HepG2 (cell line): ENCODE measurements around the gene TBCD. TPM values are rescaled to one million over a fixed set of nuclear protein-coding genes. Genes with fewer than 3 reads are reported as not detected.
A peak's percentile ranks its signal among the peaks of the same experiment; 100 is the strongest.

ENCODE experiments used
- ATAC-seq: fragments of 200-7000 bp; cut with Tn5 transposase; 3 replicates; pipeline ENCODE4 v1.9.1; 2020; ENCODE audit warnings: mild to moderate bottlenecking, moderate library complexity
- BruUV-seq: library from RNA; stranded (reverse); fragments of 400-500 nt; replicated peaks from 2 replicates; lab custom pipeline; 2021; lab: Mats Ljungman, UMichigan
- CTCF ChIA-PET: fragments of 300-600 bp; formaldehyde crosslinking; extraction: SDS; loops from one replicate; lab custom pipeline; 2021; ENCODE audit warnings: low total read pairs, inconsistent platforms, low intra/inter-chr PET ratio; lab: Yijun Ruan, JAX
- POLR2A ChIA-PET: fragments of 350-600 bp; sonication (Branson Sonifier 250); formaldehyde crosslinking; loops from one replicate; lab custom pipeline; 2020; ENCODE audit warnings: antibody characterized with exemption, inconsistent platforms; lab: Yijun Ruan, JAX
- DNase-seq: peaks from one replicate; pipeline ENCODE4 v3.0.0-alpha.2; 2015; ENCODE audit warnings: low spot score
- FAIRE-seq: peaks from 3 replicates; lab custom pipeline; 2011; peaks lifted over from hg19 to GRCh38; lab: Jason Lieb, UNC
- H2AFZ ChIP-seq: one replicate; pipeline ENCODE4 v1.6.1; 2011; ENCODE audit warnings: low read length, inconsistent platforms
- H3K27ac ChIP-seq: fragments of 300-600 bp; 3 replicates; pipeline ENCODE4 v1.8.0; 2011; ENCODE audit warnings: mixed run types, mild to moderate bottlenecking, mixed read lengths, low read length, inconsistent platforms; ENCODE audit not compliant: insufficient read depth; ENCODE audit errors: extremely low read length
- H3K27me3 ChIP-seq, 2 experiments: fragments of 200-600 bp in 1 of 2; 2 replicates in 1 of 2; 3 replicates in 1 of 2; pipeline versions ENCODE4 v1.6.0 to v1.8.0; 2011; ENCODE audit warnings: low read length in 2 of 2, mild to moderate bottlenecking in 2 of 2, moderate library complexity in 2 of 2, inconsistent platforms in 1 of 2; ENCODE audit not compliant: insufficient read depth in 2 of 2, control insufficient read depth in 1 of 2
- H3K36me3 ChIP-seq, 2 experiments: fragments of 200-600 bp in 1 of 2; replicated peaks in 1 of 2; 2 replicates in 1 of 2; 3 replicates in 1 of 2; pipeline versions ENCODE4 v1.5.1 to v1.8.0; 2011; ENCODE audit warnings: low read length in 2 of 2, inconsistent platforms in 1 of 2; ENCODE audit not compliant: insufficient read depth in 2 of 2, control insufficient read depth in 1 of 2
- H3K4me1 ChIP-seq: 2 replicates; pipeline ENCODE4 v1.5.1; 2012; ENCODE audit warnings: low read length, inconsistent platforms; ENCODE audit not compliant: insufficient read depth
- H3K4me2 ChIP-seq: 2 replicates; pipeline ENCODE4 v1.6.0; 2011; ENCODE audit warnings: low read depth, low read length, inconsistent platforms
- H3K4me3 ChIP-seq, 3 experiments: fragments of 200-600 bp in 1 of 3; sonication (generic), shearing (Covaris generic) in 1 of 3; replicated peaks in 1 of 3; 2 replicates each; pipeline ENCODE4 v1.5.1; 2011 to 2016; ENCODE audit warnings: low read length in 3 of 3, inconsistent platforms in 2 of 3, low read depth in 2 of 3, mild to moderate bottlenecking in 2 of 3, control low read depth in 1 of 3, mixed read lengths in 1 of 3; ENCODE audit not compliant: insufficient read depth in 1 of 3
- H3K79me2 ChIP-seq: one replicate; pipeline ENCODE4 v1.6.1; 2011; ENCODE audit warnings: low read length, inconsistent platforms; ENCODE audit not compliant: insufficient read depth
- H3K9ac ChIP-seq: 2 replicates; pipeline ENCODE4 v1.6.0; 2011; ENCODE audit warnings: mild to moderate bottlenecking, low read depth, low read length, inconsistent platforms; ENCODE audit not compliant: insufficient read depth
- H3K9me3 ChIP-seq: 2 replicates; pipeline ENCODE4 v1.5.1; 2012; ENCODE audit warnings: mild to moderate bottlenecking, low read length
- H4K20me1 ChIP-seq: 2 replicates; pipeline ENCODE4 v1.6.0; 2011; ENCODE audit warnings: inconsistent platforms, mild to moderate bottlenecking, low read length, moderate library complexity; ENCODE audit not compliant: insufficient read depth
- AGO2 ChIP-seq: fragments of 200-400 bp; formaldehyde crosslinking; optimal IDR thresholded peaks from 2 replicates; pipeline ENCODE3; 2017; ENCODE audit warnings: mild to moderate bottlenecking, low read depth, low read length, moderate library complexity
- ARNTL ChIP-seq: sonication (generic); formaldehyde crosslinking; IDR thresholded peaks from 2 replicates; pipeline ENCODE4 v1.4.0; 2020; ENCODE audit warnings: mild to moderate bottlenecking, missing genetic modification reagents
- CTCF ChIP-seq: sonication (generic); formaldehyde crosslinking; IDR thresholded peaks from 2 replicates; pipeline ENCODE4 v1.5.0; 2020; ENCODE audit warnings: mild to moderate bottlenecking, missing genetic modification reagents, moderate library complexity
- HNF1A ChIP-seq, 2 experiments: sonication (generic) in 1 of 2; formaldehyde crosslinking in 1 of 2; IDR thresholded peaks; 2 replicates each; pipeline versions ENCODE4 v1.4.0 to v1.6.1; 2016 to 2020; ENCODE audit warnings: borderline replicate concordance in 1 of 2, low read depth in 1 of 2, mild to moderate bottlenecking in 1 of 2, missing genetic modification reagents in 1 of 2
- TGIF2 ChIP-seq: IDR thresholded peaks from 2 replicates; pipeline ENCODE4 v1.6.1; 2016; ENCODE audit warnings: control low read depth, missing compliant biosample characterization
- ZNF451 ChIP-seq: sonication (generic); formaldehyde crosslinking; IDR thresholded peaks from 2 replicates; pipeline ENCODE4 v1.5.0; 2020; ENCODE audit warnings: mild to moderate bottlenecking, missing genetic modification reagents
- ZSCAN29 ChIP-seq: sonication (generic); formaldehyde crosslinking; conservative IDR thresholded peaks from 2 replicates; pipeline ENCODE4 v1.4.0; 2020; ENCODE audit warnings: mild to moderate bottlenecking, missing genetic modification reagents
- WGBS: methylation state at CpG from one replicate; pipeline ENCODE4 v1.1.6; 2017; ENCODE audit warnings: low lambda C conversion rate; 5-methylcytosine and 5-hydroxymethylcytosine counted together
- in situ Hi-C: cut with HindIII; loops from 2 replicates; pipeline ENCODE4 v1.10.0; 2017; ENCODE audit warnings: low pct_unique_long_range_greater_than_20kb; ENCODE audit not compliant: extremely low pct_ligation_motif_present
- intact Hi-C: fragments of 100-400 bp; cut with micrococcal nuclease; formaldehyde crosslinking; loops from one replicate; pipeline ENCODE4 v1.10.0; 2022; ENCODE audit not compliant: unreplicated experiment
- polyA plus RNA-seq, 8 experiments: library from polyadenylated mRNA; depleted of rRNA in 3 of 8; stranded (reverse) in 7 of 8; unstranded in 1 of 8; fragments of >200 nt; fragmentation: Illumina TruSeq in 4 of 8; extraction: Trizol in 4 of 8; gene quantifications; 2 replicates each; pipeline versions ENCODE4 v1.2.1 to v1.2.3, GENCODE V29; 2011 to 2016; ENCODE audit warnings: low read depth in 4 of 8, missing spikeins in 1 of 8, mixed read lengths in 1 of 8; ENCODE audit not compliant: insufficient read depth in 1 of 8
- total RNA-seq, 5 experiments: library from RNA; depleted of rRNA; stranded (reverse); fragments of >200 nt; fragmentation: Illumina TruSeq; extraction: Trizol; gene quantifications; 2 replicates each; pipeline ENCODE4 v1.2.3, GENCODE V29; 2016; ENCODE audit warnings: low read depth in 1 of 5

TBCD gene
- total and polyA plus RNA-seq, 2 of the 13 experiments (the other 11 are each of a cell fraction or from before 2014, with no cell fraction given) = 33.9 to 54.8 TPM

GRCh38 chr17:82930924-82931698 lies 179.2 kb downstream of the TBCD start:
- no peak for DNase-seq
- CTCF ChIA-PET = no interaction called here
- Histone ChIP-seq H3K9ac (no peak overlapping the region), H3K9me3 (no peaks in the 10 kb centered on the region), H3K4me3 (no peak overlapping the region), H3K79me2 (no peaks in the 10 kb centered on the region), H3K27ac (no peak overlapping the region), H2AFZ (no peak overlapping the region), H3K4me1 (no peaks in the 10 kb centered on the region), H3K27me3 (no peaks in the 10 kb centered on the region), H3K36me3 (peaks cover 33 to 74% of the 10 kb centered on the region in 2 experiments), H3K4me2 (no peak overlapping the region), H4K20me1 (no peaks in the 10 kb centered on the region)
- in situ Hi-C loops = no loop called here
- TF ChIP-seq ARNTL (CRISPR knock-in tag) = no peak
- TF ChIP-seq CTCF (CRISPR knock-in tag) = no peak
- no peak for TF ChIP-seq ZNF451
- TF ChIP-seq ZSCAN29 (CRISPR knock-in tag) = no peak
- no peak for TF ChIP-seq HNF1A (IDR thresholded peaks at IDR 0.05; ENCODE audit: low read depth)
- TF ChIP-seq HNF1A (CRISPR knock-in tag; IDR thresholded peaks at IDR 0.05; ENCODE audit: borderline replicate concordance) = no peak
- TF ChIP-seq TGIF2 (CRISPR knock-in tag) = no peak
- TF ChIP-seq AGO2 = peak; percentile 30
- POLR2A ChIA-PET = no interaction called here
- BruUV-seq = no TSS peak
- WGBS = 97% methylated on average over 39 of the region's 39 CpGs
- intact Hi-C loops = no loop called here
- no peak for ATAC-seq
- no peak for FAIRE-seq
